Central memory CD4-positive, alpha-beta T cell (primary cell): ENCODE data around the gene LINGO4.
"Not testable (repeated sequence)": the region's sequence is repeated elsewhere in the genome, so short reads cannot be mapped to it uniquely, and the experiment has no call there.

Experiments used
- DNase-seq: peaks from one replicate; pipeline ENCODE4 v3.0.0; 2022

LINGO4 gene

GRCh38 chr1:151780736-151781135, 24.5 kb downstream of the LINGO4 start:
- DNase-seq = not testable (repeated sequence)

GRCh38 chr1:151779852-151780251, 25.4 kb downstream of the LINGO4 start:
- no peak for DNase-seq

- no peak for DNase-seq
These were observed 27.9 kb downstream of the LINGO4 start for GRCh38 chr1:151777317-151777716.

DNA sequence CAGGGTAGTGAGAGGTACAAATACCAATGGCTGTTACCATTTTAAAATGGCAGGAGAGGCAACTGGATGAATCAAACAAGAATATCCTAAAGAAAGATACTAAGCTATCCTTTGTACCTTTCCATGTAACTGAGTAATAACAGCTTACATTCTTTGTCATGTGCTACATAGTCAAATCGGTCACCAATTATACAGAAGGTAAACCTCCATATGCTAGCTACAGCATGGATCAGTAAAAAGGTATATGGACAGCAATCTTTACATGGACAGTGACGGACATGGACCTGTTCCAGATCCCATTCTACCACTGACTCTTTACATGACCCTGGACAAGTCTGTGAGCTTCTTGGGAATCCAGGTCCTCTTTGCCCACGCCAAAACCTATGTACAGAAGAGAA, 28.6 kb downstream of the LINGO4 start:
- no peak for DNase-seq

GRCh38 chr1:151775894-151776664, 29.1 kb downstream of the LINGO4 start:
- no peak for DNase-seq

DNA sequence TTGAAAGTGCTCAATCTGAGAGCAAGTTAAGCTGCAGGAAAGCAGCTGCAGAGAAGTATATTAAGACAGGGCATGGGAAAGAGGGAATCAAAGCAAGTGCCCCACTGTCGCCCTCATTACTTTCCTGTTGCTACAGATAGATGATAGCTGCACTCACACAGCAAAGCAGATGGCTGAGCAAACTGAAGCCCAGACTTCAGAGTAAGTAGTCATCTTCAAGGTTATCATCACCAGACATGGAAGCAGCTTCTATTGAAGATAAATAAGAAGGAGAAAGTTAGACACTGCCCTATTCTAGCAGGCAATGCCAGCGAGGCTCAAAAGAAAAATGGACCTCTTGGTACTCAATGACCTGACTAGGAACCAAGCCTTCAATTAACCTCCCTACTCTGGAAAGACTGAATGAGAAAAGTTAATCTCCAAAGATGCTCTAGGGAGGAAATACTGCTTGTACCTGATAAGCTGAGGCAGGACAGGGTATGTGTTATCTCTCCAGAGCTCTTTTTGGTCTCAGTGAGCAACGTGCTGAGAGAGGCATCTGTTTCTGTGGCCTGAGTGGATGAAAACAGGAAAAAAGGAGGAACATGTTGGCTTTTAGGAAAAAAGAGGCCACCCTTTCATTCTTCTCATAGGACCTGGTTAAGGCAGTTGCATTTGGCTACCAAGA, 30.8 kb downstream of the LINGO4 start:
- no peak for DNase-seq

- no peak for DNase-seq
These were observed 31.5 kb downstream of the LINGO4 start for GRCh38 chr1:151773702-151774101.

DNA sequence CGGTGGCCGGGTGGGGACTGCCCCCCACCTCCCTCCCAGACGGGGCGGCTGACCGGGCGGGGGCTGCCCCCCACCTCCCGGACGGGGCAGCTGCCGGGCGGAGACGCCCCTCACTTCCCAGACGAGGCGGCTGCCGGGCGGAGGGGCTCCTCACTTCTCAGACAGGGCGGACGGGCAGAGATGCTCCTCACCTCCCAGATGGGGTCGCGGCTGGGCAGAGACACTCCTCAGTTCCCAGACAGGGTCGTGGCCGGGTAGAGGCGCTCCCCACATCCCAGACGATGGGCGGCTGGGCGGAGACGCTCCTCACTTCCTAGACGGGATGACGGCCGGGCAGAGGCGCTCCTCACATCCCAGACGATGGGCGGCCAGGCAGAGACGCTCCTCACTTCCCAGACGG, 35.9 kb downstream of the LINGO4 start:
- DNase-seq = not testable (repeated sequence)

DNA sequence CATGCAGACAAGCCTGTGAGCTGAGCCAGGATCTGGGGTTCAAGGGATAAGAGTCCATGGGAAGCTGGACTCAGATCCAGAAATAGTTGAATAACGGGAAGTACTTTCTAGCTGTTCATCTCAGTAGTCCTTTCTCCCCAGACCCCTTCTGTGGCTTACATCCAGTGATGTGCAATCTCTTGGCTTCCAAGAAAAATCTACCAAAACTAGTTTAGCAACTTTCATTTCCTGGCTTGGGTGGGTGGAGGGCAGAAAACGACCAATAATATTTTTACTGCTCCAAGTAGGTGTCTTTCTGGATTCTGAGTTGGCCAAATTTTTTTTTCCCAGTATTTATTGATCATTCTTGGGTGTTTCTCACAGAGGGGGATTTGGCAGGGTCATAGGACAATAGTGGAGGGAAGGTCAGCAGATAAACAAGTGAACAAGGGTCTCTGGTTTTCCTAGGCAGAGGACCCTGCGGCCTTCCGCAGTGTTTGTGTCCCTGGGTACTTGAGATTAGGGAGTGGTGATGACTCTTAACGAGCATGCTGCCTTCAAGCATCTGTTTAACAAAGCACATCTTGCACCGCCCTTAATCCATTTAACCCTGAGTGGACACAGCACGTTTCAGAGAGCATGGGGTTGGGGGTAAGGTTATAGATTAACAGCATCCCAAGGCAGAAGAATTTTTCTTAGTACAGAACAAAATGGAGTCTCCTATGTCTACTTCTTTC, 36.7 kb downstream of the LINGO4 start:
- DNase-seq = not testable (repeated sequence)

DNA sequence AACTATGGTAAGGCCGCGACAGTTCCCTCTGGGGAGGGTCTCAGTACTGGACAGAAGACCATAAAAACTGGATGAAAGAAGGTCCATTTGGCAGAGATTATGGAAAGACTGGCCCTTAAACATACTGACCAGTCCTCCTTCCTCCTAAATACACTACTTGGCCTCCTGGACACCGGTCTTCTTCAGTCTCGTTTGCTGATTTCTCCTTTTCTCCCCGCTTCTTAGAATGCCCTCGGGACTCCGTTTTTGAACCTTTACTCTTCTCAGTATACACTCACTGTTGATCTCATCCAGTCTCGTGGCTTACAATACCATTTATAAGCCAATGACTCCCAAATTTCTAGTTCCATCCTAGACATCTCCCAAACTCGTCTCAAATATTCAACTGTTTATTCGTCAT, 41.2 kb downstream of the LINGO4 start:
- DNase-seq = no peak

DNA sequence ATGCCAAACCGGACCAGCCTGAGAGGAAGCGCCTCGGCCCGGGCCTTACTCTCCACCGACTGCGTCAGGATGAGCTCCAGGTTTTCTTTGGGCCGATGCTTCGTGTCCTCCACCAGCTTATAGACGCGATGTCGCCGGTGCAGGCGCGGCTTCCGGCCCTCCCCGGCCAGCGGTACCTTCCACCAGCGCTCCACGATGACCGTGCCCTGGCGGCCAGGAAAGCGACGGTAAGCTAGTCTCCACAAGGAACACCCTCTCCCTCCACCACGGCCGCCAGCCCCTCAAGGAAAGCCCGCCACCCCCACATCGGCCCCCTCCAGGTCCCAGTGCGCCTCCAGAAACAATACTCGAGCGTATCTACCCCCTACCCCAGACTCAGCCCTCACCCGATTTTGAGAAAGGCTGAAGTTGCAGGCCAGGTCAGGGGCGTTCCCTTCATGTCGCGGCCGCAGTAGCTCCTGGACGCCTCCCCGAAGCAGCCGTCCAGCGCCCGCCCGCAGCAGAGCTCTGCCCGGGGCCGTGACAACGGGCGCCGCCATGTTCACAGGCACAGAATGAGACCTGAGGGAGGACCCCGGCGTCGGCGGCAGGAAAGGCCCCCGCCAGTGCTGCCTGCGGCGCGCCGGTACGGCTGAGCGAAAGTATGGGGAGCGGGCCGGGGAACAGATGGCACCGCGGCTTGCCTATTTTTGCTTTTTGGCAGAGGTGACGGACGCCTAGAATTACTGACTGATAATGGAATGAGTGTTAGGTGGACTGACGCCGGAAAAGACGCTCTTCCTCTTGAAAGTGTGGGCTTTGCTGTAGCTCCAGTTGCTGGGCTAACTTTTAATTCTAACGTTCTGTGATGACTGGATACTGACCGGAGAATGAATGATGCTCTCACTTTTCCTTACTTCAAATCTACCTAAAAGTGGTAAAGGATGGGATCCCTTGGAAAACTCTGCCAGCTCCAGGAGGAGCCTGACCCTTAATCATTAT, 42.0 kb downstream of the LINGO4 start, which contains the start of gene MRPL9:
TSS of gene MRPL9 (minus strand) at position 556 of the 981 bp plus-strand sequence. CDS start at position 539, 17 bp downstream.
- peak; percentile 83 for DNase-seq

GRCh38 chr1:151760597-151761385, 44.4 kb downstream of the LINGO4 start:
- no peak for DNase-seq

DNA sequence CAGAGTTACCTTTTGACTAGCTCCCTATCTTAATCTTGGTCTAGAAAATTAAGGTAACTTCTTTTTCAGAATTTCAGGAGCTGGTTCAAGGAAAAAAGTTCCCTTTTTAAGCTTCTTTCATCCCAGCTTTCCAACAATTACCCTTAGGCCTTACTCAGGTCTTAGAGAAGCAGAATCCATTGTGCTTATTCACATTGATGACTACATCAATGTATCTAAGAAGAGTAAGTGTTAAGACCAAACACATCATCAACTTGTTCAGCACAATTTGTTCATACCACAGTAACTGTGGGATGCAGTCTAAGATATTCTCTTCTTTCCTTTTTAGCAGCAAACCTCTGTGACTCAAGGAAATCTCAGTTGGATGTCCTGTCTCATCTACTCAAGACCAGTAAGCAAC, 46.0 kb downstream of the LINGO4 start:
- DNase-seq = no peak

GRCh38 chr1:151756291-151756690, 48.9 kb downstream of the LINGO4 start:
- no peak for DNase-seq
